ENCODE results near the gene TEX261.

- TF ChIP-seq, protein P1, sequence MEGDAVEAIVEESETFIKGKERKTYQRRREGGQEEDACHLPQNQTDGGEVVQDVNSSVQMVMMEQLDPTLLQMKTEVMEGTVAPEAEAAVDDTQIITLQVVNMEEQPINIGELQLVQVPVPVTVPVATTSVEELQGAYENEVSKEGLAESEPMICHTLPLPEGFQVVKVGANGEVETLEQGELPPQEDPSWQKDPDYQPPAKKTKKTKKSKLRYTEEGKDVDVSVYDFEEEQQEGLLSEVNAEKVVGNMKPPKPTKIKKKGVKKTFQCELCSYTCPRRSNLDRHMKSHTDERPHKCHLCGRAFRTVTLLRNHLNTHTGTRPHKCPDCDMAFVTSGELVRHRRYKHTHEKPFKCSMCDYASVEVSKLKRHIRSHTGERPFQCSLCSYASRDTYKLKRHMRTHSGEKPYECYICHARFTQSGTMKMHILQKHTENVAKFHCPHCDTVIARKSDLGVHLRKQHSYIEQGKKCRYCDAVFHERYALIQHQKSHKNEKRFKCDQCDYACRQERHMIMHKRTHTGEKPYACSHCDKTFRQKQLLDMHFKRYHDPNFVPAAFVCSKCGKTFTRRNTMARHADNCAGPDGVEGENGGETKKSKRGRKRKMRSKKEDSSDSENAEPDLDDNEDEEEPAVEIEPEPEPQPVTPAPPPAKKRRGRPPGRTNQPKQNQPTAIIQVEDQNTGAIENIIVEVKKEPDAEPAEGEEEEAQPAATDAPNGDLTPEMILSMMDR (IDR thresholded peaks at IDR 0.05) = no peak
- no peak for TF ChIP-seq POLR2A (IDR thresholded peaks at IDR 0.05)
Measured at GRCh38 chr2:71003966-71004755, 9.5 kb upstream of the TEX261 start.
